HEK293T (cell line): Measurements from ENCODE around the gene CD44.

Experiments used
- BHLHE40 ChIP-seq: fragments of 450-650 bp; IDR thresholded peaks from 2 replicates; pipeline ENCODE4 v1.6.1; 2016; ENCODE audit warnings: mild to moderate bottlenecking, moderate library complexity, borderline replicate concordance
- NFRKB ChIP-seq: fragments of 450-650 bp; IDR thresholded peaks from 2 replicates; pipeline ENCODE4 v1.6.1; 2016; ENCODE audit warnings: mild to moderate bottlenecking, moderate library complexity
- ZNF384 ChIP-seq: fragments of 450-650 bp; IDR thresholded peaks from 2 replicates; pipeline ENCODE4 v1.6.1; 2016

- no peak for TF ChIP-seq ZNF384
- no peak for TF ChIP-seq BHLHE40
- TF ChIP-seq NFRKB: no peak
Measured at GRCh38 chr11:35135222-35135621, 3.7 kb upstream of the CD44 start.
